Astrocyte (in vitro differentiated cells and primary cell): Measurements from ENCODE around the gene PACRG.

Source experiments
- CTCF ChIP-seq: IDR thresholded peaks from 2 replicates; pipeline ENCODE4 v1.5.1; 2011; ENCODE audit warnings: low read depth, mild to moderate bottlenecking, inconsistent platforms, low read length, moderate library complexity; ENCODE audit not compliant: insufficient read depth
- EZH2 ChIP-seq: IDR thresholded peaks from 2 replicates; pipeline ENCODE4 v1.6.1; 2012; ENCODE audit warnings: mild to moderate bottlenecking, low read length, inconsistent platforms; ENCODE audit not compliant: insufficient read depth

- TF ChIP-seq EZH2 = no peak
- no peak for TF ChIP-seq CTCF
Measured at GRCh38 chr6:162974685-162975084, 246.9 kb downstream of the PACRG start.
